Prostate gland (tissue), 2 donors: Measurements from ENCODE around the gene MAP2K3.

ENCODE experiments used
- CTCF ChIP-seq, 4 experiments: fragments of 200-600 bp in 2 of 4; fragments of 450-650 bp in 2 of 4; sonication (generic) in 2 of 4; IDR thresholded peaks; 1 replicate in 3 of 4; 2 replicates in 1 of 4; pipeline ENCODE4 v1.5.1; 2016 to 2019; ENCODE audit warnings: antibody characterized with exemption in 4 of 4, mild to moderate bottlenecking in 2 of 4, moderate library complexity in 2 of 4
- POLR2A ChIP-seq: fragments of 450-650 bp; IDR thresholded peaks from one replicate; pipeline ENCODE4 v1.6.1; 2016; ENCODE audit warnings: antibody characterized with exemption, mild to moderate bottlenecking
- POLR2AphosphoS5 ChIP-seq: sonication (generic); formaldehyde crosslinking; IDR thresholded peaks from one replicate; pipeline ENCODE4 v1.6.1; 2017; ENCODE audit warnings: antibody characterized with exemption

GRCh38 chr17:21275047-21275578 is 9.4 kb upstream of the MAP2K3 start:
- no peak for TF ChIP-seq CTCF (IDR thresholded peaks at IDR 0.05)
- TF ChIP-seq POLR2AphosphoS5 = no peak
- no peak for TF ChIP-seq POLR2A
